ENCODE results near the gene LRP10.
"Not testable (repeated sequence)": the region's sequence is repeated elsewhere in the genome, so short reads cannot be mapped to it uniquely, and the experiment has no call there.

Gene LRP10

GRCh38 chr14:22871224-22872032 lies at the start of gene LRP10:
Gene LRP10, plus strand, starts transcription at chr14:22871740. Its CDS starts 564 bp downstream, at chr14:22872304.
- DNase-seq = peak; percentile 84

GRCh38 chr14:22822016-22822570 lies 49.4 kb upstream of the LRP10 start:
- DNase-seq = no peak

- no peak for DNase-seq
Measured at GRCh38 chr14:22822571-22823098, 48.9 kb upstream of the LRP10 start.

GRCh38 chr14:22824711-22825359 lies 46.7 kb upstream of the LRP10 start:
- DNase-seq = no peak

- not testable (repeated sequence) for DNase-seq
Measured at GRCh38 chr14:22829076-22829660, 42.4 kb upstream of the LRP10 start.

GRCh38 chr14:22829661-22830442 lies 41.7 kb upstream of the LRP10 start, which contains the start of gene MRPL52:
Gene MRPL52, plus strand, starts transcription at chr14:22829887. Its CDS starts 26 bp downstream, at chr14:22829913.
- DNase-seq = peak; percentile 91

GRCh38 chr14:22830443-22831010 lies 41.0 kb upstream of the LRP10 start:
- no peak for DNase-seq

GRCh38 chr14:22835505-22835904 lies 36.0 kb upstream of the LRP10 start:
- DNase-seq = no peak

GRCh38 chr14:22836301-22837113 lies 35.0 kb upstream of the LRP10 start, which contains the start of gene MMP14:
Gene MMP14, plus strand, starts transcription at chr14:22836585. Its CDS starts 233 bp downstream, at chr14:22836818.
- peak; percentile 49 for DNase-seq

- peak; percentile 25 for DNase-seq
Measured at GRCh38 chr14:22837114-22837749, 34.3 kb upstream of the LRP10 start.

GRCh38 chr14:22837750-22838538 lies 33.6 kb upstream of the LRP10 start:
- DNase-seq = no peak

- DNase-seq = no peak
Measured at GRCh38 chr14:22838631-22839041, 32.9 kb upstream of the LRP10 start.

- DNase-seq = no peak
Measured at GRCh38 chr14:22839159-22839779, 32.3 kb upstream of the LRP10 start.

GRCh38 chr14:22841311-22841710 lies 30.2 kb upstream of the LRP10 start:
- no peak for DNase-seq

- DNase-seq = no peak
Measured at GRCh38 chr14:22841769-22842168, 29.8 kb upstream of the LRP10 start.

- DNase-seq = no peak
Measured at GRCh38 chr14:22842211-22843122, 29.1 kb upstream of the LRP10 start.

GRCh38 chr14:22843123-22843925 lies 28.2 kb upstream of the LRP10 start:
- DNase-seq = no peak
